ENCODE measurements around the gene DENND10.
"Not testable (repeated sequence)": the region's sequence is repeated elsewhere in the genome, so short reads cannot be mapped to it uniquely, and the experiment has no call there.

DENND10 gene

GRCh38 chr10:119178372-119179119 is 74.6 kb downstream of the DENND10 start, which contains the start of gene PRDX3:
Gene PRDX3, minus strand, starts transcription at chr10:119178812. Its CDS starts 22 bp downstream, at chr10:119178790.
- no peak for TF ChIP-seq TSHZ2 (CRISPR knock-in tag; IDR thresholded peaks at IDR 0.05)
- no peak for TF ChIP-seq OSR1 (CRISPR knock-in tag; IDR thresholded peaks at IDR 0.05)
- TF ChIP-seq CSDC2 (CRISPR knock-in tag; IDR thresholded peaks at IDR 0.05), result no peak
- TF ChIP-seq GLIS3 (CRISPR knock-in tag; IDR thresholded peaks at IDR 0.05), result no peak
- TF ChIP-seq ZNF8 (CRISPR knock-in tag; IDR thresholded peaks at IDR 0.05), result no peak

GRCh38 chr10:119180850-119181400 is 77.0 kb downstream of the DENND10 start:
- not testable (repeated sequence) for ATAC-seq

More at GRCh38 chr10:119178372-119179119, 74.6 kb downstream of the DENND10 start, which contains the start of gene PRDX3:
- peak; percentile 99 for ATAC-seq

GRCh38 chr10:119183664-119184412 is 79.9 kb downstream of the DENND10 start:
- TF ChIP-seq CSDC2 (CRISPR knock-in tag; IDR thresholded peaks at IDR 0.05) (no peak), ZC3H10 (CRISPR knock-in tag; IDR thresholded peaks at IDR 0.05) (no peak), BACH2 (CRISPR knock-in tag; IDR thresholded peaks at IDR 0.05; ENCODE audit: borderline replicate concordance) (no peak), ESRRG (CRISPR knock-in tag; IDR thresholded peaks at IDR 0.05) (no peak), TCF4 (CRISPR knock-in tag; IDR thresholded peaks at IDR 0.05; ENCODE audit: borderline replicate concordance) (no peak), ZFP3 (CRISPR knock-in tag; IDR thresholded peaks at IDR 0.05) (no peak), PATZ1 (CRISPR knock-in tag; IDR thresholded peaks at IDR 0.05; ENCODE audit: borderline replicate concordance) (no peak), CSRNP3 (CRISPR knock-in tag; IDR thresholded peaks at IDR 0.05) (no peak), GLIS3 (CRISPR knock-in tag; IDR thresholded peaks at IDR 0.05) (no peak)
- no peak for ATAC-seq
